ENCODE data around the gene OR4K15.
"Not testable (repeated sequence)": the region's sequence is repeated elsewhere in the genome, so short reads cannot be mapped to it uniquely, and the experiment has no call there.

Gene OR4K15, protein sequence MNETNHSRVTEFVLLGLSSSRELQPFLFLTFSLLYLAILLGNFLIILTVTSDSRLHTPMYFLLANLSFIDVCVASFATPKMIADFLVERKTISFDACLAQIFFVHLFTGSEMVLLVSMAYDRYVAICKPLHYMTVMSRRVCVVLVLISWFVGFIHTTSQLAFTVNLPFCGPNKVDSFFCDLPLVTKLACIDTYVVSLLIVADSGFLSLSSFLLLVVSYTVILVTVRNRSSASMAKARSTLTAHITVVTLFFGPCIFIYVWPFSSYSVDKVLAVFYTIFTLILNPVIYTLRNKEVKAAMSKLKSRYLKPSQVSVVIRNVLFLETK

DNA sequence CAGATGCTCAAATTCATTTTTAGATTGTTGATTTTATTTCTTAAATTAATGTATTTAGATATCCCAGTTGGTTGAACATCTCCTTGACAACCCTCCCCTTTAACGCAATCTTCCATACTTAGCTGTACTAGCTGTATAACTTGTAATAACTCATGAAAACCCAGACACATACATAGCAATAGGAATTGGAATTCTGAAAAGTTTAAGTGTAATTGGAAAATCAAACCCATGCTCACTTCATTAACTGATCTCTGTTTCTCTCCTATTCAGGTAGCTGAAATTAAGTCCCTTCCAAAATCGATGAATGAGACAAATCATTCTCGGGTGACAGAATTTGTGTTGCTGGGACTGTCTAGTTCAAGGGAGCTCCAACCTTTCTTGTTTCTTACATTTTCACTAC lies at the start of gene OR4K15:
Gene OR4K15, plus strand, starts transcription at position 301 of the 400 bp plus-strand sequence. Its CDS starts 0 bp downstream, at position 301.
- in situ Hi-C loops (cut with MboI; ENCODE audit: low sequenced_read_pairs) = no loop called here

DNA sequence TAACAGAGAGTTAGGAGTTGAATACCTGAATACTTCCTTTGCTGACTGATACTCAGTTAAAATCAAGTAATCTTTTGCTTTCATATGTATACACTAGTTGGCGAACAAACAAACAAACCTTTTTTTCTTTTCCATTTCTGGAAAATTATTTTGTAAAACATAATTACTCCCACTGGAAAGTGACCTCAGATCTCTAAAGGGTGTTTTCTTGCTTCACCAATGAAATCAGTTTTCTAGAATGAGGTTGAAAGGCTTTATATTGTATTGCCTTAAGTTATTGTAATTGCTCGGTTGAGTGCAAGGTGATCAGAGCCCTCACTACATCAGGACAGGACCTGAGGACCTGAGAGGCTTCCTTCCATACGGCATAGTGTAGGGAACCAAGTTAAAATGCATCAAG lies 44.8 kb upstream of the OR4K15 start, which contains the start of gene OR4K1:
Gene OR4K1, plus strand, starts transcription at position 301 of the 400 bp plus-strand sequence. CDS start 4,750 bp downstream, outside the sequence.
- in situ Hi-C loops (cut with MboI; ENCODE audit: low sequenced_read_pairs) = no loop called here

DNA sequence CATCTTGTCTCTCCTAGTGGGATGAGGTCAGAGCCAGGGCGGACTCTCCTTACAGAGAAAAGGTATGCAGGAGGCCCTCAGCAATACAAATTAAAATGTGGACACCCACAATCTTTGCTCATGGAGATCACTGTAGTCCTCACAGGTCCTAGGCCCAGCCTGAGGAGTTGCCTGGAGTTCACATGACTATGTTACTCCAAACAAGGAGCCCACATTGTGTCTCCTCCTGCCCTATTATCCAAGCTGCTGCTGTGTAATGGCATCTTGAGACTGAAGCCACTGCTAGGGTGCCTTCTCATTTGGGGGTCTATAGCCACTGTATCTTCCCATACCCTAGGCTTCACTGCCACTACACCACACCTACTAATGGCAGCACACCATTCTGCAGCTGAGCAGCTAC lies 33.7 kb upstream of the OR4K15 start:
- in situ Hi-C loops (cut with MboI; ENCODE audit: low sequenced_read_pairs) = no loop called here

DNA sequence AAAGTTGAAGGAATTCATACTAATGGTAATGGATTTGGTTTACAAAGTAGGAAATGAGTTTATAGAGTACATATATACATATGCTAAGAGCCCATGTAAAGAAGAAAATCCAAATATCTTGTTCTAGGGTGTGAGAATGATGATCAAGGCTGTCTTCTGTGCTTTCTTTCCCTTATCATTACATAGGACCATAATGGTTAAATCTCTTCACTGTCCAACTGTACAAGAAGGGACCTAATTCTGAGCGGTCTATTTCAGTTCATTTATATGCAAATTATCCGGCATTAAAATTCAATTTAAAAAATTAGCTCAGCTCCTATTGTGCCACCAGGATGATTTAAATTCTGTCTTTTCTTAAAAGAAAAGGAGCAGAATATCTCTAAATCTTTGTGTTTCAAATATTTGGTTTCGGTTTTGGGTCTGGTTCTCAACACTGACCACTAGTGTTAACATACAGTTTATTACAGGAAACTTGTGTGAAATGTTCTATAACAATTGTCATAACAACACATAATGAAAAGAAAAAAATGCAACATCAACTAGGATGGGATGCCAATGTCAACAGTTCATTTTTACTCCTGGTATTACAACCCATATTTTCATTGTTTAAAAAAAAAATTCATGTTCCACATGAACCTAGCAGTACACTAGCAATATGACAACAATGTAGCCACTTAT lies 27.8 kb upstream of the OR4K15 start:
- in situ Hi-C loops (cut with MboI; ENCODE audit: low sequenced_read_pairs) = no loop called here

DNA sequence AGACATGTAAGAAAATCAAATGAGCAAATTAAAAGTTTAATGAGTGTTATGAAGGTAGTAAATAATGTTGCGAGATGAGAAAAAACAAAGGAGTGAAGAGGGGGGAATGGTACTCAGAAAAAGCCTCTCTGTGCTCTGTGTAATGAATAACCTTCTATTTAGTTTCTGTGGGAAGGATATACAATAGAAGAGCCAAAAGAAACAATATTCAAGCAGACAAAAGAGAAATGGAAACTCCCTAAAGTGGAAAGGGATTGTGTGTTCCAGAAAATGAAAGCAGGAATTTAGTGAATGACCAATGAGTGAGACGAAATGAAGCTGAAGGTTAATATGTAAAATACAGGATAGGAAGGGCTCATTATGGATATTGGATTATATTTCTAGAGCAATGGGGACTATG lies 26.2 kb upstream of the OR4K15 start:
- in situ Hi-C loops (cut with MboI; ENCODE audit: low sequenced_read_pairs) = no loop called here

DNA sequence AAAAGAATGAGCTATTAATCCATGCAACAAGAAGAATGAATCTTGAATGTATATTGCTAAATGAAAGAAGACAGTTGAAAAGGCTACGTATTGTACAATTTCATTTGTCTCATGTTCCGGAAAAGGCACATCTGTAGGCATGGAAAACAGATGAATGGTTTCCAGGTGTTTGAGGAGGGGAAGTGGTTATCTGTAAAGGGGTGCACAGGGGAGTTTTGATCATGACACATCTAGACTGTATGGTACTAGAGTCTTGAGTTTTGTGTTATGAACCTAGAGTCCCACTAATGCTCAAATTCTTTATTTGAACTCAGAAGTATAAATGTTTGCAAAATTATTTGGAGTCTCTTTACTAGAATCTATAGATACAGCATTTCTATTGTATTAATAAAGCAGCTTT lies 5.7 kb upstream of the OR4K15 start:
- in situ Hi-C loops (cut with MboI; ENCODE audit: low sequenced_read_pairs) = not testable (repeated sequence)

DNA sequence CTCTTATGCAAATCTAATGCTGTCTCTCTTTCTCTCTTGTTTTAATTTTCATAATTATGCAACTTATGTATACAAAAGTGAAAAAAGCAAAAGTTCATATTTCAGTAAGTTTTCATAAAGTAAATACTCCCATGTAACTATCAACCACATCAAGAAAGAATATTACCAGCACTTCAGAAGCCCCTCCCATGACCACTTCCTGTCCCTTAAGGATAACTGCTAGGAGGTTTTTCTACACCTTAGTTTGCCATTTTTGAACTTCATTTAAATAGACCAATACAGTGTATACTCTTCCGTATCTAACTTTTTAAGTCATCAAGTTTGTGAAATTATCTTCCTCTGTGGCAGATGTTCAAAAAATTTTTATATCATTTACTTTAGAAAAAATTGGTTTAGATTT lies 547 bp upstream of the OR4K15 start:
- in situ Hi-C loops (cut with MboI; ENCODE audit: low sequenced_read_pairs) = no loop called here

DNA sequence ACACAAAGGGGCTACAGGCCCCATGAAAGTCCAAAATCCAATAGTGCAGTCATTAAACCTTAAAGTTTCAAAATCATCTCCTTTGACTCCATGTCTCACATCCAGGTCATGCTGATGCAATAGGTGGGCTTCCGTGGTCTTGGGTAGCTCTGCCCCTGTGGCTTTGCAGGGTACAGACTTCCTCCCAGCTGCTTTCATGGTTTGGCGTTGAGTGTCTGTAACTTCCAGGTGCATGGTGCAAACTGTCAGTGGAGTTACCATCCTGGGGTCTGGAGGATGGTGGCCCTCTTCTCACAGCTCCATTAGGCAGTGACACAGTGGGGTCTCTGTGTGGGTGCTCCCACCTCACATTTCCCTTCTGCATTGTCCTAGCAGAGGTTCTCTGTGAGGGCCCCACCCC lies 18.0 kb downstream of the OR4K15 start:
- in situ Hi-C loops (cut with MboI; ENCODE audit: low sequenced_read_pairs) = no loop called here

DNA sequence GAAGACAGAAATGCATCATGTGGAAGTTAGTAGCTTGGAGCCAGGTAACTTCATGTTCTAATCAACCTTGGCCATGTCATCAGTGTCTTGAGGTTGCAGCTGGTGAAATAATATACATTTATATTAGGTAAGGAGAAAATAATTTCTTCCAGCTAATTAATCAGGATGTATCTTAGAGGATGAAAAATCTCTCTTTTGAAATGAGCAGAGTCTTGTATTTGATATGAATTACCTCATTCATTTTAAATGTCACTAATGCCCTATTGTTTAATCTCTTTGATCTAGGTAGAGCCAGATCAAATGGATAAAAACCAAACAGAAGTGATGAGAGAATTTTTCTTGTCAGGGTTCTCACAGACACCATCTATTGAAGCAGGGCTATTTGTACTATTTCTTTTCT lies 26.5 kb downstream of the OR4K15 start, which contains the start of gene OR4Q2:
Gene OR4Q2, plus strand, starts transcription at position 301 of the 400 bp plus-strand sequence.
- in situ Hi-C loops (cut with MboI; ENCODE audit: low sequenced_read_pairs) = no loop called here

DNA sequence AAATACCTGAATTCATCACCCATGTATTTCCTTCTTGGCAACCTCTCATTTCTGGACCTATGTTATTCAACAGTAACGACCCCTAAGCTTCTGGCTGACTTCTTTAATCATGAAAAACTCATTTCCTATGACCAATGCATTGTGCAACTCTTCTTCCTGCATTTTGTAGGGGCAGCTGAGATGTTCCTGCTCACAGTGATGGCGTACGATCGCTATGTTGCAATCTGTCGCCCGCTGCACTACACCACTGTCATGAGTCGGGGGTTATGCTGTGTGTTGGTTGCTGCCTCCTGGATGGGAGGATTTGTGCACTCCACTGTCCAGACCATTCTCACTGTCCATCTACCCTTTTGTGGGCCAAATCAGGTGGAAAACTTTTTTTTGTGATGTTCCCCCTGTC lies 26.9 kb downstream of the OR4K15 start:
- in situ Hi-C loops (cut with MboI; ENCODE audit: low sequenced_read_pairs) = no loop called here

DNA sequence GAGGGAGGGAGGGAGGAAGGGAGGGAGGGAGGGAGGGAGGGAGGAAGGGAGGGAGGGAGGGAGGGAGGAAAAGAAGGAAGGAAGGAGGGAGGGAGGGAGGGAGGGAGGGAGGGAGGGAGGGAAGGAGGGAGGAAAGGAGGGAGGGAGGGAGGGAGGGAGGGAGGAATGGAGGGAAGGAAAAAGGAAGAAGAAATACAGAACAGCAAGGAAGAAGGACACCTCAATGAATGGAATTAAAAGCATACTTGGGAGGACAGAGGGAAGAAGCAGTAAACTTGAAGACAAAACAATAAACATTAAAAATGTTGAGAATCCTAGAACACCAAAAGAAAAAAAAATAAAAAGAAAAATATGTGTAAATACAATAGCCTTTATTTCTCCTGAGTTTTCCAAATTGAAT lies 32.8 kb downstream of the OR4K15 start:
- in situ Hi-C loops (cut with MboI; ENCODE audit: low sequenced_read_pairs) = no loop called here

DNA sequence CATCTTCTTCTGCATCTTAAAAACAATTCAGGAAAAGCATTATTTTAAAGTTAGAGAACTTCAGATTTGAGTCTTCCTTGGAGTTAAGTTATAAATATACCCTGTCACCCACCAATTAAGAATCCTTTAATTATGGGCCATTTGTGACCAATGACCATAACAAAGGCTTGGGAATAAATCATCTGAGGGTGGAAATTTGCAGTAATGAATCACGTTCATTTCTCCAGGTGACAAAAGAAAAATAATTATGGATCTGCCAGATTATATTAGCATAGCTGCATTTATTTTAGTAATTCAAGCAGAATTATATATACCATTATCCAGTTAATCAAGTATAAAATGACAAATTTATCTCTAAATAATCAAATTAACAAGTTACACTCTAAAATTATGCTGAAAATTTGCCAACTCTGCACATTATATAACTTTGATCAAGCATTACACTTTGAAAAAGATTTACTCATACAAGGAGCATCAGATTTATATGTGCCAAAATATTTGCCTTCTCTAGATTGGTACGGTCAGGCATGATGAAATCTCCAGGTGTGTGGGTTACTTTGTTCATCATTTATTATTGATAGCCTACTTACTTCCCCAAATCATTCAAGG lies 44.0 kb downstream of the OR4K15 start, which contains the start of gene OR4K14:
Gene OR4K14, minus strand, starts transcription at position 51 of the 609 bp plus-strand sequence. CDS start 4,114 bp downstream, outside the sequence.
- in situ Hi-C loops (cut with MboI; ENCODE audit: low sequenced_read_pairs) = no loop called here

Data from HL-60/S4 treated with phorbol 12-myristate 13-acetate at 8.2 ng/mL for 4 days and 3 days (cell line).